Calu3 (cell line): Measurements from ENCODE around the gene GALNTL6. TPM values are rescaled to one million over a fixed set of nuclear protein-coding genes. Genes with fewer than 3 reads are reported as not detected.
"Not testable (repeated sequence)": the region's sequence is repeated elsewhere in the genome, so short reads cannot be mapped to it uniquely, and the experiment has no call there.

Experiments used
- BruUV-seq: library from RNA; stranded (reverse); fragments of 400-500 nt; replicated peaks from 2 replicates; lab custom pipeline; 2021; lab: Mats Ljungman, UMichigan
- CTCF ChIA-PET: fragments of 300-600 bp; sonication (Branson Sonifier 250); formaldehyde crosslinking; loops from one replicate; lab custom pipeline; 2022; ENCODE audit warnings: antibody characterized with exemption; lab: Charles Lee
- DNase-seq: peaks from one replicate; pipeline ENCODE4 v3.0.0; 2022
- H3K27ac Mint-ChIP-seq: one replicate; pipeline ENCODE4 v1.8.0; 2022; ENCODE audit warnings: mixed read lengths; ENCODE audit not compliant: unreplicated experiment
- H3K27me3 Mint-ChIP-seq: one replicate; pipeline ENCODE4 v1.8.0; 2022; ENCODE audit warnings: mixed read lengths; ENCODE audit not compliant: unreplicated experiment
- H3K36me3 Mint-ChIP-seq: one replicate; pipeline ENCODE4 v1.8.0; 2022; ENCODE audit warnings: mild to moderate bottlenecking, moderate library complexity, mixed read lengths; ENCODE audit not compliant: insufficient read depth, unreplicated experiment
- H3K4me1 Mint-ChIP-seq: one replicate; pipeline ENCODE4 v1.8.0; 2022; ENCODE audit warnings: mild to moderate bottlenecking, low read depth, mixed read lengths; ENCODE audit not compliant: unreplicated experiment
- H3K4me3 Mint-ChIP-seq: one replicate; pipeline ENCODE4 v1.8.0; 2022; ENCODE audit warnings: mild to moderate bottlenecking, low read depth, moderate library complexity, mixed read lengths; ENCODE audit not compliant: unreplicated experiment
- H3K9me3 Mint-ChIP-seq: one replicate; pipeline ENCODE4 v1.8.0; 2022; ENCODE audit warnings: low read depth, mixed read lengths; ENCODE audit not compliant: unreplicated experiment
- intact Hi-C: fragments of 100-400 bp; cut with micrococcal nuclease; formaldehyde crosslinking; loops from one replicate; pipeline ENCODE4 v1.10.0; 2022; ENCODE audit not compliant: unreplicated experiment
- total RNA-seq: library from RNA; stranded (reverse); gene quantifications from 2 replicates; pipeline ENCODE4 v1.2.3, GENCODE V29; 2022
- TF ChIP-seq, protein P1 (sequence below): fragments of 200-600 bp; IDR thresholded peaks from one replicate; pipeline ENCODE4 v1.8.0; 2022; ENCODE audit warnings: antibody characterized with exemption; ENCODE audit not compliant: unreplicated experiment

The GALNTL6 gene
- total RNA-seq, 1 experiment from 2014 or later = not detected

DNA sequence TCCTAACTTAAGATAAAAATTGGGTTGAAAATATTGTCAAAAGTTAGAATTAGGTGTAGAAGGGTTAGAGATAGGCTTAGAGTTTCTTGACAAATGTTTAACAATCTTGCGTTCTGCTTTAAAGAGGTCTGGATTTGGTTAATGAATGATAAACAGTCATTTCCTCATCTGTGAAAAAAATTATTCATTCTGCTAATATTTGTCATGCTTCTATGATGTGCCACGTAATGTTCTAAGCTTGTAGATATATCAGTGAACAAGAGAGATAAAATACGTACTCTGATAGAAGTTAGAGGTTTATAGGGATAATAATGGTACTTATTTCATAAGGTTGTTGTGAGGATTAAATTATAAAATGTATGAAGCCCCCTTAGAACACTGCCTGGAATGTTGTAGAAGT lies 912.4 kb downstream of the GALNTL6 start:
- TF ChIP-seq, protein P1, sequence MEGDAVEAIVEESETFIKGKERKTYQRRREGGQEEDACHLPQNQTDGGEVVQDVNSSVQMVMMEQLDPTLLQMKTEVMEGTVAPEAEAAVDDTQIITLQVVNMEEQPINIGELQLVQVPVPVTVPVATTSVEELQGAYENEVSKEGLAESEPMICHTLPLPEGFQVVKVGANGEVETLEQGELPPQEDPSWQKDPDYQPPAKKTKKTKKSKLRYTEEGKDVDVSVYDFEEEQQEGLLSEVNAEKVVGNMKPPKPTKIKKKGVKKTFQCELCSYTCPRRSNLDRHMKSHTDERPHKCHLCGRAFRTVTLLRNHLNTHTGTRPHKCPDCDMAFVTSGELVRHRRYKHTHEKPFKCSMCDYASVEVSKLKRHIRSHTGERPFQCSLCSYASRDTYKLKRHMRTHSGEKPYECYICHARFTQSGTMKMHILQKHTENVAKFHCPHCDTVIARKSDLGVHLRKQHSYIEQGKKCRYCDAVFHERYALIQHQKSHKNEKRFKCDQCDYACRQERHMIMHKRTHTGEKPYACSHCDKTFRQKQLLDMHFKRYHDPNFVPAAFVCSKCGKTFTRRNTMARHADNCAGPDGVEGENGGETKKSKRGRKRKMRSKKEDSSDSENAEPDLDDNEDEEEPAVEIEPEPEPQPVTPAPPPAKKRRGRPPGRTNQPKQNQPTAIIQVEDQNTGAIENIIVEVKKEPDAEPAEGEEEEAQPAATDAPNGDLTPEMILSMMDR = no peak
- BruUV-seq = no TSS peak
- peak overlapping the region; percentile 89 for H3K27ac Mint-ChIP-seq
- DNase-seq = no peak
- intact Hi-C loops = no loop called here
- H3K4me3 Mint-ChIP-seq = peak overlapping the region; percentile 59
- no peaks in the 10 kb centered on the region for H3K9me3 Mint-ChIP-seq
- CTCF ChIA-PET = interaction anchor here (0.6 kb wide), 1 partner anchor 1928 kb away, joined by 7 read pairs; no protein-coding TSS in a partner anchor
- H3K27me3 Mint-ChIP-seq = no peaks in the 10 kb centered on the region
- peaks cover 16% of the 10 kb centered on the region for H3K4me1 Mint-ChIP-seq
- H3K36me3 Mint-ChIP-seq = no peaks in the 10 kb centered on the region

DNA sequence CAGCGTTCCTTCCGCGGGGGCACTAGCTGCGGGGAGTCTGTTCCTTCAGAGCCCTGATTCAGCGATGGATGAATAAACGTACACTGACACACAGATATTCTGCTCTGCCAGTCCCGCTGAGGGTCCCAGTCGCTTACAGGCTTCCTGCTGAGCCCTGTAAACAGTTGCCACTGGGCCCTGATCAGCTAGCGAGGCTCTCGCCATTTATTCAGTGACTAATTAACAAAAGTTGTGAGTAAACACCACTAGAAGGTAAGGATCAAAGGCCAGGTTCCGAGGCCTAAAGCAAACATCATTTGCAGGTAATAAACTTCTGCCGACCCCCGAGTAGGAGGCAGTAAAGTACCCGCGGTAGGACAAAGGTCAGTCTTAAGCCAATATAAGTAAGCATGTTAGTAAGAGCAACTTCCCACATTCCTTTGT lies 912.8 kb downstream of the GALNTL6 start:
- intact Hi-C loops = no loop called here
- peak; percentile 33 for DNase-seq
- H3K4me1 Mint-ChIP-seq = peaks cover 18% of the 10 kb centered on the region
- H3K9me3 Mint-ChIP-seq = no peaks in the 10 kb centered on the region
- no peaks in the 10 kb centered on the region for H3K36me3 Mint-ChIP-seq
- no peaks in the 10 kb centered on the region for H3K27me3 Mint-ChIP-seq
- peak overlapping the region; percentile 89 for H3K27ac Mint-ChIP-seq
- no TSS peak for BruUV-seq
- TF ChIP-seq, protein P1 = no peak
- CTCF ChIA-PET = interaction anchor here (0.6 kb wide), 1 partner anchor 1929 kb away, joined by 7 read pairs; no protein-coding TSS in a partner anchor
- peak overlapping the region; percentile 59 for H3K4me3 Mint-ChIP-seq

DNA sequence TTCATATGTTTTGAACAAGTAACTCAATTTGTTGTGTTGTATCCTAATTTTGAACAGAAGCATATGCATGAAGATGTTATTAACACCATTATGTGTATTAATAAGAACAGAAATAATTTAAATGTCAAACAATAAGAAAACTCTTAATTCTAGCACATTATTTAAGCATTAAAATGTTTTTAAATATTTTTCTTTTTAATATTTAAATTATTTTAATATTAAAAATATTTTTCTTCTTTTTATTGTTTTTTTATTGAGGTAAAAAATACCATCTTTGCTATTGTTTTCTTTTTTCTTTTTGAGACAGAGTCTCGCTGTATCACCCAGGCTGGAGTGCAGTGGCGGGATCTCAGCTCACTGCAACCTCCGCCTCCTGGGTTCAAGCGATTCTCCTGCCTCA lies 914.4 kb downstream of the GALNTL6 start:
- Mint-ChIP-seq H3K27ac (no peak overlapping the region), H3K4me1 (peaks cover 25% of the 10 kb centered on the region), H3K27me3 (no peaks in the 10 kb centered on the region), H3K9me3 (peaks cover 3% of the 10 kb centered on the region), H3K36me3 (no peaks in the 10 kb centered on the region), H3K4me3 (no peak overlapping the region)
- DNase-seq = no peak
- BruUV-seq = no TSS peak
- intact Hi-C loops = no loop called here
- TF ChIP-seq, protein P1 = no peak
- CTCF ChIA-PET = no interaction called here

DNA sequence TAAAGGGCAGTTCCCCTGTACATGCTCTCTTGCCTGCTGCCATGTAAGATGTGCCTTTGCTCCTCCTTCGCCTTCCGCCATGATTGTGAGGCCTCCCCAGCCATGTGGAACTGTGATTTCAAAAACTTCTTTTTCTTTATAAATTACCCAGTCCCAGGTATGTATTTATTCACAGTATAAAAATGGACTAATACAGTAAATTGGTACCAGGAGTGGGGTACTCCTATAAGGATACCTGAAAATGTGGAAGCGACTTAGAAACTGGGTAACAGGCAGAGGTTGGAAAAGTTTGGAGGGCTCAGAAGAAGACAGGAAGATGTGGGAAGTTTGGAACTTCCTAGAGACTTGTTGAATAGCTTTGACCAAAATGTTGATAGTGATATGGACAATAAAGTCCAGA lies 920.4 kb downstream of the GALNTL6 start:
- BruUV-seq, intact Hi-C loops, DNase-seq, H3K4me1 Mint-ChIP-seq, H3K27ac Mint-ChIP-seq, H3K36me3 Mint-ChIP-seq, H3K4me3 Mint-ChIP-seq, H3K27me3 Mint-ChIP-seq, CTCF ChIA-PET: not testable (repeated sequence)
- peaks cover 10% of the 10 kb centered on the region for H3K9me3 Mint-ChIP-seq

DNA sequence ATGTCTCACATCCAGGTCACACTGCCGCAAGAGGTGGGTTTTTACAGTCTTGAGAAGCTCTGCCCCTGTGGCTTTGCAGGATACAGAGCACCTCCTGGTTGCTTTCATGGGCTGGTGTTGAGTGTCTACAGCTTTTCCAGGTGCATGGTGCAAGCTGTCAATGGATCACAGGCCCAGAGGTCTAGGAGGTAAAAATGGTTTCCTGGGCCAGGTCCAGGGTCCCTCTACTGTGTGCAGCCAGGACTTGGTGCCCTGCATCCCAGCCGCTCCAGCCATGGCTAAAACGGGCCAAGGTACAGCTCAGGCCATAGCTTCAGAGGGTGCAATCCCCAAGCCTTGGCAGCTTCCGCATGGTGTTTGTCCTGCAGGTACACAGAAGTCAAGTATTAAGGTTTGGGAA lies 921.4 kb downstream of the GALNTL6 start:
- TF ChIP-seq, protein P1 = no peak
- Mint-ChIP-seq H3K27ac (no peak overlapping the region), H3K27me3 (no peaks in the 10 kb centered on the region), H3K4me1 (peaks cover 8% of the 10 kb centered on the region), H3K36me3 (no peaks in the 10 kb centered on the region), H3K4me3 (no peak overlapping the region), H3K9me3 (peaks cover 10% of the 10 kb centered on the region)
- CTCF ChIA-PET = no interaction called here
- intact Hi-C loops = no loop called here
- BruUV-seq = no TSS peak
- DNase-seq = no peak
